ENCODE measurements around the gene DHCR7. TPM values are rescaled to one million over a fixed set of nuclear protein-coding genes. Genes with fewer than 3 reads are reported as not detected.
A peak's percentile ranks its signal among the peaks of the same experiment; 100 is the strongest.

Gene DHCR7
- total RNA-seq, 1 experiment from 2014 or later, result 43.5 TPM

DNA sequence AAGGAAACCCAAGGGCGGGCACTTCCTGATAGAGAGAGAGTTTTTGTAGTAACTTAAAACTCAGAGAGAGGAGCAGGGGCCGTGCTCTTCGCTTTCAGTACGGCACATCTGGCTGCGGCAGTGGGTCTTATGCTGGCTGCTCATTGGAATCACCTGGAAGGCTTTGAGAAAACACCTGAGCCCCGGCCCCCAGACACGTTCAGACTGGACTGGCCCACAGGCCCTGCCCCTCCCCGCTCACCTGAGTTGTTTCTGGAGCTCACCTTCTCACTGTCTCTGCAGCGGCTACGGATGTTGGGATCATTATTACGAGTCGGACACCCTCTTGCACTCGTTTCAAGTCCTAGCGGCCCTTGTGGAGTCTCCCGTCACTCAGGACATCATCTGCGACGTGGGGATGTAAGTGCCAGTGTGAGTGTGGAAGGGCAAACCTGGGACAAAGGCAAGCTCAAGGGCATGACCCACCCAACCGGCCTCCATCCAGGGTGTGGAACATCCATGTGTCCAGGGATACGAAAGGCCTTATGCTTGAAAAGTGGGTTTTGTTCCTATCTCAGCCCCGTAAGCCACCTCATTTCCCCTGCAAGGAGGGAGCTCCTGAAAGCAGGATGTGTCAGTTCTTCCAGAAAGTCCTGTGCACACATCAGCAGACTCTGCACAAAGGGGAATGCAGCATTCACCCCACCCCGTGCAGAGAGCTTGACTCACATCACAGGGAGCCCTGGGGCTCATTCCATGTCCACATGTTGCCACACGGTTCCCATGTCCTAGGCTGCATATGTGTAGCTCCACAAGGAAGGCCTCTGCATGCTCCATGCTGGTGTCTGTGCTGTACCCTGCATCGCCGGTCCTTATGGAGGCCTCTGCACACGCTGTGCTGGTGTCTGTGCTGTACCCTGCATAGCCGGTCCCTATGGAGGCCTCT lies 10.2 kb upstream of the DHCR7 start:
- no peak for DNase-seq (ENCODE audit: low spot score)

DNA sequence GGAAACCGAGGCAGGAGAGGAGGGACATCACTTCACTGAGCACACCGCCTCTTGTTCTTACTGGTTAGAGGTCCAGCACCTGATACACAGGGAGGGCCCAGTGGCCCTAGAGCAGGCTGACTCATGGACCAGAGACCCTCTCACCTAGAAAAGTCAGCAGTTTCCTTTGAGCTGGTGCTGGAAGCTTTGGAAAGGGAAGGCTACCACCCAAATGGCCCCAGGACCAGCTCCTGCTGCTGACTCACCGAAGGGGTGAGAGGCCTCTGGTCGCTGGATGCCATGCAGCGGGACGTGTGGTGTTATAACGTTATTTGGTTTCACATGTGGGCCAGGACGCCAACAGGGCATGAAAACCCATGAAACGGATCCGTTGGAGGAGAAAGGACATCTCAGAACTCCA lies 8.6 kb upstream of the DHCR7 start:
- DNase-seq (ENCODE audit: low spot score), result no peak

DNA sequence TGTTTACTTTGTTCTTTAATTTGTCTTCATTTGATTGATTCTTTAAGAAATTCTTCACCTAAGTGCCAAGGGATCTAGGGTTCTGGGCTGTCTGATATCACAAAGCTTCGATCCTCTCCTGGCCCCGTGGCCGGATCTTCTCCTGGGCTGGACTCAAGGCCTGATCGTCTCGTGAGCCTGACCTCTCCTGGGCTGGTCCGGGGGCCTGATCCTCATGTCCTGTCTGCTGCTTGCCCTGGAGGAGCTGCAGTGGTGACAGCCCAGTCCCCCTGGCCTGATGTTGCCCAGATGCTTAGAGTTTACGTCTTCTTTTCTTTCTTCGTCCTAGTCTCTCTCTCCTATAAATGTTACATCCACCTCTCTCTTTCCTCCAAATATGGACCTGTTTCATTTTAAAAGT lies 8.1 kb upstream of the DHCR7 start:
- DNase-seq (ENCODE audit: low spot score), result no peak

DNA sequence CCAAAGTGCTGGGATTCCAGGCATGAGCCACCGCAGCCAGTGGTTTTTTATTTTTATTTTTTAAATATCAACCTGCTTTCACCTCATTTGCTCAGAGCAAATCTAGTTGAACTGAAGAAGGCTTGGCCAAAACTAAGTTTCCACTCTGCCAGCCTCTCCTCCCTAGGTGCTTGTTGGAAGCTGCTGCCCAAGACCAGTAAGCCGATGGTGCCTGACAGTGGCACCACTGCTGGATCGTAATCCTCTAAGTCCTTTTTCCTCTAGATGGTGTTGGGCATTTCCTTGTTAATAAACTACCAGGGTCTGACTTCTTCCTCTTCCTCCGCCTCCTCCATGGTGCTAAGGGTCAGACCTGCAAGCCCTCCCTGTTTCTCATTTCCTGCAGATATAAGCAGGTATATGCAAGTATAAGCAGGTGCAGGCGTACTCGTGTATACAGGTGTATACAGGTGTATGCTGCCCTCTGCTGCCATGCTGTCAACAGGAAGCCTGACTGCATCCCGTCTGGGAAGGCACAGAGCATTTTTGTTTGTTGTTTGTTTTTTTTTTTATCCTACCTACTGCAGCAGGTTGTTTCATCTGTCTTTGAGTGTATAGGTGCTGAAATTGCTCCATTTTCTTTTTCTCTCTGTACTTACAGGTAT lies 6.4 kb upstream of the DHCR7 start:
- DNase-seq (ENCODE audit: low spot score), result no peak

DNA sequence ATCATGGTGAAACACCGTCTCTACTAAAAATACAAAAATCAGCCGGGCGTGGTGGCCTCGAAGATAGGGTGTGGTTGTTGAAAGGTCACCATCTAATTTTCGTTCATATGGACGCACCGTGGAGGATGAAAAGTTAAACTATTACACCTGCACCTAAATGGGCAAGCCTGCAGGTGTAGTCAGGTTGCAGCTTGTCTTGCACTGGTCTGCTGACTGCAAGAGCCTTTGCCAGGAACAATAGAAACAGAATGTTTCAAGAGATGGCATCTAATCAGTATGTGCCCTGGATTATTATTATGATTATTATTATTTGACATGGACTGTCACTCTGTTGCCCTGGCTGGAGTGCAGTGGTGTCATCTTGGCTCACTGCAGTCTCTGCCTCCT lies 5.7 kb upstream of the DHCR7 start:
- no peak for DNase-seq (ENCODE audit: low spot score)

DNA sequence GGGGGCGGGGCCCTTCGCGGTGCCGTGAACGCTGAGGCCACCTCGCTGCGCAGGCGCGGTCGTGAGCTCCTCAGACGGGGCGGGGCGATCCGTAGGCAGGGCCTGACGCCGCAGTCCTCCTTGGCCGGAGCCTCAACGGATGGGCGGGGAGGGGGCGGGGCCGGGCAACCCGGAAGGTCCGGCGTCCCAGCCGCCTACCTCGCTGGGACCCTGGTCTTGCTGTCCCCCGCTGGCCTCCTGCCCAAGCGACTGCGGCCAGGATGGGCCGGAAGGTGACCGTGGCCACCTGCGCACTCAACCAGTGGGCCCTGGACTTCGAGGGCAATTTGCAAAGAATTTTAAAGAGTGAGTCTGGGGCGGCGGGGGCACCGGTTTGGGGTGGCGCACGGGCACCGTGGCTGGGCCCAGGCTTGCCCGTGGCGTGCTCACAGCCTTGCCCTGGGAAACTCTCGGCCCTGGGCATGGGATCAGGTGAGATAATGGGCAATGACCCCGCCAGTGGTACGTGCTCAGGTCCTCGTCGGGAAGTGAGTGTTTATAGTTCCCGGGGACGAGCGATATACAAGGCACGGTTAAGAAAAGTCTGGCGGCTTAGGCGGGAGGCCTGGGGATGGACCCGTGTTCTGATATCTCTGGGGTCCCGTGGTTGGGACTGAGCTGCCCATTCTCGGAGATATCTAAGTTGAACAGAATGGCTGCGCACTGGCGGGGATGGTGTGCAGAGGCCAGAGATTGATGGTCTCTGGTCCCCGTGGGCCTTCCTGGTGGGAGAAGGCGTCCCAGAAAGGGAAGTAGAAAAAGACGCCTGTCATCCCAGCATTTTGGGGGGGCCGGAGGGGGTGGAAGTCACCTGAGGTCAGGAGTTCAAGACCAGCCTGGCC lies 5.1 kb upstream of the DHCR7 start, which contains the start of gene NADSYN1:
Gene NADSYN1 (plus strand): TSS at position 167 of the 881 bp plus-strand sequence. CDS start 94 bp downstream, at position 261.
- peak; percentile 90 for DNase-seq (ENCODE audit: low spot score)

DNA sequence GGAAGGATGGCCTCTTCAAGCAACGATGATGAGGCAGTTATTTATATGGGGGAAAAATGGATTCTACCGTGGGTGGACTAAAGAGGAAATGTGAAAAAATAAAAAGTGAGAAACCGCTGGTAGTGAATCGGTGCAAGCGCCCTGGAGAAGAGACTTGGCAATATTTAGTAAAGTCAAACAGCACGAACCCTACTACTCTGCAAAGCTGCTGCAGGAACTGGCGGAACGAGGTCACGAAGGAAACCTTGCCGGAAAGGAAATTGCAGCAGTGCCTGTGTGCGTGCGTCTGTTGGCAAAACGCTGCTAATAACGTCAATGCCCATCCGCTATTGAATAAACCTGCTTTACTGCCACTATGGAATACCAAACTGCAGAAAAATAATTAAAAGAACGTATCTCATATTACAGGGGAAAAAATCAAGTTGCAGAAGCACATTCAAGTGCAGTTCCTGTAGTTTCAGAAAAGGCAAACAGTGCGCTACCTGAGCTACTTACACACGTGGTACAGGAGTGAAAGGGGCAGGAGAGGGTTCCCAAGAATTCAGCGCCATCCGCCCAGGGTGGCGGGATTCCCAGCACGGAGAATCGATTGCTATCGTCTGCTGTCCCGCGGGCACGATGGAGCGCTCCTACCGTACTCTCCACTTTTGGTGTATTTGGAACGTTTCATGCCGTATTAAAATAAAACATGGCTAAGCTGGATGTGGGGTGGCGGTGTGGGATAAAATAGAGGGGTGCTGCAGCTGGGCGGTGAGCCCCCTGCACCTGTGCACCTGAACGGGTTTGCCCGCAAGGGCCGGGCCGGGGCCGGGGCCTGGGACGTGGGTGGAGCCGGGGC lies 4.2 kb upstream of the DHCR7 start:
- DNase-seq (ENCODE audit: low spot score), result no peak

DNA sequence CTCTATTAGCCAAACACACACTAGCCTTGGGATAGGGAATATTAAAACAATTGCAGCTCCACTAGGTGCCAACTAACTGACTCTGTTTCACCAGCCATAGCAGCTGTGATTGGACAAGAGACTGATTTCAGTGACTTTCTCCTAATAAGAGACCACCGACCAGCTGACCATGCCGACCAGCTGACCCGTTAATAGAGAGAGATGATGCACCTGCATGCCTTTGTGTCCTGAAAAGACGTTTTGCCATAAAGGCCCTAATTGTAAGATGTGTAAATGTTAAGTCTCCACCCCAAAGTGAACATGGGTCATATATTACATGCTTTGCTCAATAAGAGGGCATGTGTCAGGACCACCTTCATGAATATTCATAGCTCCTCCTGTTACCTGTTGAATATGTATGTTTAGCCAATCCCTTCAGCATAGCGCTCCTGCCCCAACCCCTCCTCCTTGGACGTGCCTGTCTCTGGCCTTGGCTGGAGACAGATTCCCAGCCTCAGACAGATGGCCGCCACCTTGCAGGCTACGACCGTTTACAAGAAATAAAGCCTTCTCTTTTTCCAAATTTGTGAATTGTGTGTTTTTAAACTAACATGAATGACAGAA lies 3.5 kb upstream of the DHCR7 start:
- DNase-seq (ENCODE audit: low spot score), result no peak

DNA sequence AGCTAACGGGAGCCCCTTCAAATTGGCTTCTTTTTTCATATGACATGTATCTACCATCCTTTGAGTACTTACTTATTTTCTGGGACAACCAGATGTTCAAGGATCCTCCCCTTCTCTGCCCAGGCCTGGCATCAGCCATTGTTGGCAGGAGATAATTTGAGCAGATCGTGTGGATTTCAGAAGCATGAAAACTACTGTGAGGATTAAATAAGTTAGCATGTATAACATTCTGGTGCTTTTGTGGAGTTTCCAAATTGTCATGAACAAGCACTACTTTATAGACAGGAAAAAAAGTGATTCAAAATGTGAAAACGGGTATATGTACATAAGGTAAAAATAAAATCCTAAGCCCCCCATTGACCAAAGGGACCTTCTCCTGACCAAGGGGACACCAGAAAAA lies 2.7 kb upstream of the DHCR7 start:
- no peak for DNase-seq (ENCODE audit: low spot score)

DNA sequence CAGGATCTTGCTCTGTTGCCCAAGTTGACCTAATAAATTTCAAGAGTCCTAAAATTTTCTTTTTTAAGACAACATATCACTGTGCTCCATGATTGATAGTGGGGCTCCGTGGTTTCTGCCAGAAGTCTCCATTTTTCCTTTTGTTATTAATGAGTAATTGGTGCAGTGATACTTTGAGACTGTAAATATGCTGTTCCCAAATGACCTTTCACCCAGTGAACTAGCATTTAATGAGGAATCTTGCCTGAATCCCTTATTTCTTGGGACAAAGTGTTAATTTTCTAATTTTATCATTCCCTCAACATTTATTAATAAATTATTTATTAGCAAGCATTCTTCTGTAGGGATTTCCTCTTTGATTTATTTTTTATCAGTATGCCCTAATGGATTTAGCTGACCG lies 2.3 kb upstream of the DHCR7 start:
- DNase-seq (ENCODE audit: low spot score), result no peak

DNA sequence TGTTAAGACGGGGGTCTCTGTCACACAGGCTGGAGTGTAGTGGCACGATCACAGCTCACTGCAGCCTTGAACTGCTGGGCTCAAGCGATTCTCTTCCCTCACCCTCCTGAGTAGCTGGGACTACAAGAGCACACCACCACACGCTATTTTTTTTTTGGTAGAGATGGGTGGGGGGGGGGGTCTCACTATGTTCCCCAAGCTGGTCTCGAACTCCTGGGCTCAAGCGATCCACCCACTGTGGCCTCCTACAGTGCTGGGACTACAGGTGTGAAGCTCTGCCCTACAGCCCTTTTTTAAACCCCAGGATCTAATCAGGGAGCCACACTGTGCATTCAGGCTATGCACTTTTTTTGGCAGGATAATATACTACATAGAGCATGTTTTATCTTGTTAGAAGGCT lies 1.4 kb upstream of the DHCR7 start:
- DNase-seq (ENCODE audit: low spot score), result no peak

DNA sequence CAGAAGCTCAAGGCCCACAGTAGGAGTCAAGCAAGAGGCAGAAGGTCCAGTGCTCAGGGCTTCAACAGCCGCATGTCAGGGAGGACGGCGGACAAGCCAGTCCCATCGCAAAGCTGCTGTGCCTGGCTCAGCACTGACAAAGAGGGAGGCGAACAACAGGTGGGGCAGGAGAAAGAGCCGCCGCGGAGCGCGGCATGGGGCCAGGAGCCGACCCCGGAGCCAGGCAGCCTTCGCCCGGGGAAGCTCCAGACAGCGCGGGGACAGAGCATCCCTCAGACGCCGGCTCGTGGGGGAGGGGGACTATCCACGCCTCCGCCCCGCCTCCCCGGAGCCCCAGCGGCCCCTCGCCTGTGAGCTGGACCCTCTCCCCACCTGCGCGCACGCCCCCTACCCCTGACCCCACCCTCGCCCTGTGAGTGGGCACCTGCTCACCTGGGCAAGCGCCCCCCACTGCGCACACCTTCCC lies 369 bp downstream of the DHCR7 start:
- no peak for DNase-seq (ENCODE audit: low spot score)

DNA sequence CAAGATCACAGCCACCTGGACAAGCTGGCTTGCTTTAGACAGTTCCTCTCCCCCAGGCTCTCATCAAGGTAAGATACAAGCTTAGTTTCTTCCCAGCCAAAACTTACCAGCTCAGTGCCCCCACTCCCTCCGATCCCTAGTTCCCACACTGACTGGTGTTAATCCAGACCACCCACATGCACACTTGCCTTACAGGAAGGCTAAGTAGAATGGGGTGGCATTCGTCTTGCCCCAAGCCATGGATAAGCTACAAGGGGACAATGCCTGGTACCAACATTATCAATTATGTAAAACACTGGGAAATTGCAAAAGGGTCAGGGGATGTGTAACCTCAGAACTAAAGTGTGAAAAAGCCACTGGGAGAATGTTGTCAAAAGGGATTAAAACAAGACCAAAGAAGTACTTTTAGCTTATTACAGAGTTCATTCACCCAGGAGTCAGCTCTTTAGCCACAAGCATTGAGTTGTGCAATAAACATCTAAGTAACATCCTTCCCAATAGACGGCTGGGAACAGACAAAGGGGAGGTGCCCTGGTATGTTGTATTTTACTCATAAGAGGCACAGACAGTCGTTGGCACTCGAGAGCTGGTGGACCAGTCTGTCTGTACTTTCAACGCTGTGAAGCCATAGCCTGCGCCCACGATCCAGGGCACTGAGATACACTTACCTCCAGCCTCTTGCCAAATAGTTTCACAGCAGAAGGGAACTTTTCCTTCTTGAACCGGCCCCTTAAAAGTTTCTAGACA lies 1.1 kb downstream of the DHCR7 start:
- DNase-seq (ENCODE audit: low spot score), result no peak

DNA sequence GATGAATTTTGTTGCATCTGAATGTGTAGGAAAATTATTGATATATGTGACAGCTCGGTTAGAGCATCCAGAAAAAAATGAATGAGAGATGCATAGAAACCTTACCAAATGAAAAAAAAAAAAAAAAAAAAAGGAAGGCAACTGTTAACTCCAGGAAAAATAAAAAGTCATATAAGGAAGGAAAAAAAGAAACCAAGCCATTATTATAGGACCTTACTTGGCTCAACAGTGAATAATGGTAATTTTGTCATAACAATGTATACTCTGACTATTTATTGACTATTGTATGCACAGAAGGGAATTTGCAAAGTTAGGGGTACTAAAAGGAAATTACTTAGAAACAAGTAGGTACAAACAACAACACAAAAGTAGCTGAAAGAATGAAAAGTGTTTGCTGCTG lies 2.0 kb downstream of the DHCR7 start:
- DNase-seq (ENCODE audit: low spot score), result no peak

DNA sequence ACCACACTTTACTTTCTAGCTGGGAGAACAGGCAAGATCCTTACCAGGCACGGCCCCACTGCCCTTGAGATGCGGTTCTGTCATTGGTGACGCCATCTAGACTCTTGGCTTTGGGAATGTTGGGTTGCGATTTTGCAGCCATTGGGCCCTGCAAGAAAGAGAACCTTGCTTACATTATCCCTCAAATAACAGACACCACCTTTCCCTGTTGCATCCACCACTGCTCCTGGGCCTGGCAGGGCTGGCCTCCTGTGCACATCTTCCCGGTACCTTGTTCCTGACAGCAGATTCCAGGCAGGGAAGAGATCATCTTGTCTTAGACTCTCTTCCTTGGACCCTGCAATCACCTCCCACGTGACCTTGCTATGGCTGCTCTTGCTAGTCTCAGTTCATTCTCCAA lies 3.4 kb downstream of the DHCR7 start:
- DNase-seq (ENCODE audit: low spot score), result no peak

DNA sequence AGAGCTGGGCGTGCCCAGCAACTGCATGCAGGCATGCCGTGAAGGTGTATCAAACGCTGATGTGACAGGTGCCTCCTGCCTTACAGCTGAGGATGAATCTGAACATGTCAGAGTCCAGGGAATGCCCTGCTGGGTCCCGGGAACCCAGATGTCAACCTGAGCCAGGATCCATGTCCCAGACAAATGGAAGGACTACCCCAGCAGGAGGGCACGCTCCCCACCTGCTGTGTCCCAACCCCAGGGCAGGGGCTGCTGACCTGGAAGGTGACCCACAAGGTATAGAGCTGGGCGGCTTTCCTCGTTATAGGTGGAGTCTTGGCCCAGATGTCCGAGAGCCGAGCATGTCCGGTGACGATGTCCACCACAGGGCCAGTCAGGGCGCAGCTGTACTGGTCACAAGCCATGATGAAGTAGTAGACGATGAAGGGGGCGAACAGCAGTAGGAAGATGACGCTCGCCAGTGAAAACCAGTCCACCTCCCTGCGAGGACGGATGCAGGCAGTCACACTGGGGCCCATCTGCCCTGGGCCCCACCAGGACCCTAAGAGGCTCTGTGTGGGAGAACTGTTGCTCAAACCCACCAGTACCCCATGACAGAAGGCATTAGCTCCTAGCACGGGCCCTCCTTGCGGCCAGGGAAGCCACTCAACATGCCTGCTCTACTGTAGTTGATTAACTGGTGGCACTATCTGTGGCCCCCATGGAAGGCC lies 4.3 kb downstream of the DHCR7 start:
- no peak for DNase-seq (ENCODE audit: low spot score)

DNA sequence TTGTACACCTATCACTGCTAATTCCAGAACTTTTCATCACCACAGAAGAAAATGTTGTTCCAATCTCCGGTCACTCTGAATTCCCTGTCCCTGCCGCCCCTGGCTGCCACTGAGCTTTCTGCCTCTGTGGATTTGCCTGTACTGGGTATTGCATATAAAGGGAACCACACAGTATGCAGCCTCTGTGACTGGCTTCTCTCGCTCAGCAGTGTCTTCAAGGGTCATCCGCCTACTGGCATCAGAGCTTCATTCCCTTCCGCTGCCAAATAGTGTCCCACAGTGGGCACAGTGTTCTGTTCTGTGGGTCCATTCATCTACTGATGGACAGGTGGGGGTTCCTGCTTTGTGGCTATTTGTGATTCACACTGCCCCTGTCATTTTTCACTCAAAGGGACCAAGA lies 5.3 kb downstream of the DHCR7 start:
- no peak for DNase-seq (ENCODE audit: low spot score)

DNA sequence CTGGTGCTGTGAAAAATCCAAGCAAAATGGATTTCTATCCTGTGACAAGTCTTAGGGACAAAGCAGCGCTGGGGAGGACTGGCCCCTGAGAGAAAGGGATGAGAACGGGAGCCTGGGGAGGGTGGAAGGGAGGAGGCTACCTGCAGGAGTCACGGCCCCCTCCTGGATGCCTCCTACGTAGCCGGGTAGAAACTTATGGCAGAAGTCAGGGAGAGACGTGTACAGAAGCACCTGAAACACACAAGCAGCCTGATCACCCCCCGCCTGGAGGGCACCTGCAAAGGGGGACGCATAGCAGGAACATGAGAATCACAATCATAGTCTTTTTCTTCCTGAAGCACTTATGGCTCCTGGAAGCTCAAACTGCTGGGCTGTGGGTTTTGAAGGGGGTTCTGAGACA lies 6.1 kb downstream of the DHCR7 start:
- DNase-seq (ENCODE audit: low spot score), result no peak

DNA sequence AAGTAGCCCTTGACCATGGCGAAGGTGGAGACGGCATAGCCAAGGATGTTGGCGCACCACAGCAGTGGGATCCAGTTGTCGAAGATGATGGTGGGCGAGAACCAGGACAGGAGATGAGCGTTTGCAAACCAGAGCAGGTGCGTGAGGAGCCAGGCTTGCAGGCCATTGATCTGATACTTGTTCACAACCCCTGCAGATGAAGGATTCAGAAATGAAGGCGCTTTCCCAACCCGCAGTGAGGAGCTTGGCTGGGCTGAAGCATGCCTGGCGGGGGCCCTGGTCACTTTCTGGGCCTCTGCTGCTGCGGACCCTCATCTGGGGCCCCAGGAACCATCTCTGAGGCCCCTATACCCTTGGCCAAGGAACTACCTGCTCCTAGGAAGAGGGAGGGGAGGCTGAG lies 6.9 kb downstream of the DHCR7 start:
- no peak for DNase-seq (ENCODE audit: low spot score)

Data from A172 (cell line).